Cardiac muscle cell (in vitro differentiated cells and primary cell): ENCODE measurements around the gene RPLP1. TPM values are rescaled to one million over a fixed set of nuclear protein-coding genes. Genes with fewer than 3 reads are reported as not detected.

Experiments
- DNase-seq, 2 donors: peaks; one replicate each; pipeline versions ENCODE4 v3.0.0 to v3.0.0-alpha.2; 2010 to 2017; ENCODE audit warnings: low read depth in 1 of 2, low spot score in 1 of 2
- H3K27ac ChIP-seq: fragments of 200-600 bp; sonication (generic); 2 replicates; pipeline ENCODE4 v1.5.1; 2016
- H3K27me3 ChIP-seq: fragments of 200-600 bp; sonication (generic); 2 replicates; pipeline ENCODE4 v1.6.0; 2016; ENCODE audit warnings: control low read depth
- H3K36me3 ChIP-seq: fragments of 200-600 bp; sonication (generic); 2 replicates; pipeline ENCODE4 v1.5.1; 2016; ENCODE audit warnings: control low read depth
- H3K4me1 ChIP-seq: fragments of 200-600 bp; sonication (generic); 2 replicates; pipeline ENCODE4 v1.8.1; 2017; ENCODE audit warnings: low read depth, mild to moderate bottlenecking, mixed run types
- H3K4me3 ChIP-seq: fragments of 200-600 bp; sonication (generic); 2 replicates; pipeline ENCODE4 v1.5.1; 2016; ENCODE audit warnings: mild to moderate bottlenecking
- H3K9me3 ChIP-seq: fragments of 200-600 bp; sonication (generic); 2 replicates; pipeline ENCODE4 v1.5.1; 2017; ENCODE audit warnings: low read depth, mild to moderate bottlenecking, control low read depth
- polyA plus RNA-seq: library from polyadenylated mRNA; unstranded; fragments of >200 nt; fragmentation: Nextera tagmentation; extraction: Ambion mirVana; gene quantifications from 2 replicates; pipeline ENCODE4 v1.2.1, GENCODE V29; 2016
- total RNA-seq: library from RNA; depleted of rRNA; stranded (reverse); fragments of >200 nt; gene quantifications from 2 replicates; pipeline ENCODE4 v1.2.3, GENCODE V29; 2016
- TF ChIP-seq, protein P1 (sequence below): IDR thresholded peaks from 2 replicates; pipeline ENCODE4 v1.5.1; 2012; ENCODE audit warnings: low read depth, mild to moderate bottlenecking, low read length

The RPLP1 gene
- total RNA-seq (303 and 361 TPM in 2 replicates), polyA plus RNA-seq (967 and 994 TPM in 2 replicates)

DNA sequence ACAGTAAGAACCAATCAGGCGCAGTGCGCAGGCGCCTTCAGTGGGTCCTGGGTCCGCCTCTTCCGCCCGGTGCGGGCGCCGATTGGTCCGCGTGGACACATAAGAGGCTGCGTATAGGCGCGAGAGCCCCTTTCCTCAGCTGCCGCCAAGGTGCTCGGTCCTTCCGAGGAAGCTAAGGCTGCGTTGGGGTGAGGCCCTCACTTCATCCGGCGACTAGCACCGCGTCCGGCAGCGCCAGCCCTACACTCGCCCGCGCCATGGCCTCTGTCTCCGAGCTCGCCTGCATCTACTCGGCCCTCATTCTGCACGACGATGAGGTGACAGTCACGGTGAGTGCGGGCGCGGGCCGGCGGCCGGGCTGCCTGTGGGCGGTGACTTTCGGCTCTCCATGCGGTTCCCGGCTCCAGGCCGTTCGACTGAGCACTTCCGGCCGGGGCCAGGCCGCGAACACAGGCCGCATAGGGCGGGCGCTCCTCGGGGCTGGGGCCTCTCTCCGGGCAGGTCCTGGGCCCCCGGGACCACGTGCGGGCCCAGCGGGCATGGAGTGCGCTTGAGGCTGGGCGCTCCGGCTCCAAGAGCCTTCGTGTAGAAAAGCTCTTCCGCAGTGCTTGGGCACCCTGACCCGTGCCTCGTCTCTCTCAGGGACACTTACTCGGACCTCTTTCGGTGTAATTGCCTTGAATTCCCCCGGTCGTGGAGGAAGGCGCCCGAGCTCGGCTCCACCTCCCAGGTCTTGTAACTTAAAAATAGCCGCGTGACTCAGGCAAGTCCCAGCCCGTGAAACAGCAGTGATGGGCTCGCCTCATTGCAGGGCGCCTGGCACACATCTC lies at the start of gene RPLP1:
RPLP1 (plus strand) TSS at position 127 of the 830 bp plus-strand sequence; CDS start at position 258, 131 bp downstream.
- H3K9me3 ChIP-seq = no peaks in the 10 kb centered on the region
- no peaks in the 10 kb centered on the region for H3K27me3 ChIP-seq
- H3K36me3 ChIP-seq = peaks cover 19% of the 10 kb centered on the region
- TF ChIP-seq, protein P1, sequence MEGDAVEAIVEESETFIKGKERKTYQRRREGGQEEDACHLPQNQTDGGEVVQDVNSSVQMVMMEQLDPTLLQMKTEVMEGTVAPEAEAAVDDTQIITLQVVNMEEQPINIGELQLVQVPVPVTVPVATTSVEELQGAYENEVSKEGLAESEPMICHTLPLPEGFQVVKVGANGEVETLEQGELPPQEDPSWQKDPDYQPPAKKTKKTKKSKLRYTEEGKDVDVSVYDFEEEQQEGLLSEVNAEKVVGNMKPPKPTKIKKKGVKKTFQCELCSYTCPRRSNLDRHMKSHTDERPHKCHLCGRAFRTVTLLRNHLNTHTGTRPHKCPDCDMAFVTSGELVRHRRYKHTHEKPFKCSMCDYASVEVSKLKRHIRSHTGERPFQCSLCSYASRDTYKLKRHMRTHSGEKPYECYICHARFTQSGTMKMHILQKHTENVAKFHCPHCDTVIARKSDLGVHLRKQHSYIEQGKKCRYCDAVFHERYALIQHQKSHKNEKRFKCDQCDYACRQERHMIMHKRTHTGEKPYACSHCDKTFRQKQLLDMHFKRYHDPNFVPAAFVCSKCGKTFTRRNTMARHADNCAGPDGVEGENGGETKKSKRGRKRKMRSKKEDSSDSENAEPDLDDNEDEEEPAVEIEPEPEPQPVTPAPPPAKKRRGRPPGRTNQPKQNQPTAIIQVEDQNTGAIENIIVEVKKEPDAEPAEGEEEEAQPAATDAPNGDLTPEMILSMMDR = no peak
- DNase-seq = peak; percentile 97
- peaks cover 20% of the 10 kb centered on the region for H3K4me1 ChIP-seq
- H3K4me3 ChIP-seq = peak within 1 kb of the TSS; percentile 91
- H3K27ac ChIP-seq = peak within 1 kb of the TSS; percentile 95

DNA sequence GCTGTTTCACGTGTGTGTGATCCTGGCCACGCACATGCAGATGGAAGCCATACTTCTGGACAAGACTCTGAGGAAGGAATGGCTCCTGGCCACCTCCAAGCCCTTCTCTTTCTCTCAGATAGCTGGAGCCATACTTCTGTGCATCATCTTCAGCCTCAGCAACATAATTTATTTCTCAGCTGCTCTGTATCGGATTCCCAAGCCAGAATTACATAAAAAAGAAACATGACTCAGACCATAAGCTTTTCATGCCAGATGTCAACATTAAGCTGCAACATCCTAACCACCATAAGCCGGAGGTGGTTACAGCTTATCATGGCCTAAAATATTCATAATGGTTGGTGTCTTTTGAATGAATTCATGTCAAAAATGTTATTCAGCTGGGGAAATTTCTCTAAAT lies 49.0 kb upstream of the RPLP1 start:
- H3K4me1 ChIP-seq = no peaks in the 10 kb centered on the region
- H3K9me3 ChIP-seq = no peaks in the 10 kb centered on the region
- no peak overlapping the region for H3K4me3 ChIP-seq
- H3K27me3 ChIP-seq = no peaks in the 10 kb centered on the region
- H3K36me3 ChIP-seq = no peaks in the 10 kb centered on the region
- H3K27ac ChIP-seq = no peak overlapping the region
- DNase-seq = peak in 1 of 2 donors; percentile 86
- TF ChIP-seq, protein P1 = no peak

DNA sequence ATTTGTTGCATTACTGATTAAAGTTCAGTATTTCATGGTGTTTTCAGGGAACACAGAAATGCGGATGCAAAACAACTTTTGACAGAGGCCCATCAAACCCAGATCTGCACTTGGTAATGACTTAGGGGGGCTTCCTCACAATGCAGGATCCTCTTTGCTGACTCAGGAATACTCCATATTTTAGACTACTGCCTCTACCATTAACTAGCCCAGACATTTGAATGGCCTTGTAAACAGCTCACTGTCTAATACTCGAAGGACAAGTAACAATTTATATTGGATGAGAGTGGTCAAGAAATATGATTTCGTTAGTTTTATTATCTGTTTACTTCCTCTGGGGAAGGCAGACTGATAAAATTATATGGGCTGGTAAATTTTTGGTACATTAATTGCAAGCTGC lies 47.5 kb upstream of the RPLP1 start:
- H3K27me3 ChIP-seq = no peaks in the 10 kb centered on the region
- TF ChIP-seq, protein P1 = no peak
- H3K4me1 ChIP-seq = no peaks in the 10 kb centered on the region
- no peaks in the 10 kb centered on the region for H3K9me3 ChIP-seq
- no peaks in the 10 kb centered on the region for H3K36me3 ChIP-seq
- DNase-seq = no peak
- no peak overlapping the region for H3K27ac ChIP-seq
- no peak overlapping the region for H3K4me3 ChIP-seq

DNA sequence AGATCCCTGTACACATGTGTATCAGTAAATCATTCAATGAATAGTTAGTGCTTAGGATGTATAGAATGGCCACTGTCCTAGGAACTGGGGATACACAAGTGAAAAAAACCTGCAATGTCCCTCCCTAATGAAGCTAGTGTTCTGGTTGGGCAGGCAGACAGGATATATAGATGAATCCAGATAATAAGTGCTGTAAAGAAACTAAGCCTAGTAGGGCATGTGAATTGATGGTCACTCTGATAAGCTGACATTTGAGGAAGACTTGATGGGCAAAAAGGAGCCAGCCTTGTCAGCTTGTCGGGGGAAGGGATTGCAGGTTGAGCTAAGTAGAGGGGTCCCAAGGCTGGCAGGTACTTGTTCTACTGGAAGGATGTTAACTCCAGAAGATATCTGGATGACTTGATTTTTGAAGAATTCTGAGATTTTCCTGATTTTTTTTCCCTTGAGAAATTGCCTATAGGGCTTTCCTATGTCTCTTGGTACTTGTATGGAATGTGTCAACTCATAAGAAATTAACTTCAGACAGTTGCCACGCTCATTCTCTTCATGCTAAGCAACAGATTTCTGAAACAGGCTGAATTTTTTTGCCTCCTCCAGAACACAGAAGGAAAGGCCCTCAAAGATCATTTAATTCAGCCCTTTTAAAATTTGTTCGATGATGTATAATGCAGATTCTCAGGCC lies 44.8 kb upstream of the RPLP1 start:
- Histone ChIP-seq H3K36me3 (no peaks in the 10 kb centered on the region), H3K27ac (no peak overlapping the region), H3K4me1 (no peaks in the 10 kb centered on the region), H3K27me3 (no peaks in the 10 kb centered on the region), H3K4me3 (no peak overlapping the region), H3K9me3 (no peaks in the 10 kb centered on the region)
- TF ChIP-seq, protein P1 = no peak
- no peak for DNase-seq

DNA sequence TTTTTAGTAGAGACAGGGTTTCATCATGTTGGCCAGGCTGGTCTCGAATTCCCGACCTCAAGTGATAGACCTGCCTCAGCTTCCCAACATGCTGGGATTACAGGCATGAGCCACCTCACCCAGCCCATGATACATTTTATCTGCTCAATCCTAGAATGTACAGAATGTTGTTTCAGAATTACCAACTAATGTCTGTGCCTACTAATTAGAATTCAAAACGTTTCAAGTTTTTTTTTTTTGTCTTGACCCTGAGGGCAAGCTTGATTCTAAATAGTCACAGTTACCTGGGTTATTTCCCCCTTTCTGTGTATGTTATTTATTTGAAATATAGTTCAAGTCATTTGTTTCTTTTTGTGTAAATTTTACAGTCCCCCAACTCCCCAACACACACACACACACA lies 43.8 kb upstream of the RPLP1 start:
- no peaks in the 10 kb centered on the region for H3K36me3 ChIP-seq
- no peak overlapping the region for H3K4me3 ChIP-seq

More for the DNA sequence above, 43.8 kb upstream of the RPLP1 start:
- Histone ChIP-seq H3K9me3 (no peaks in the 10 kb centered on the region), H3K27me3 (no peaks in the 10 kb centered on the region), H3K4me1 (no peaks in the 10 kb centered on the region), H3K27ac (no peak overlapping the region)
- TF ChIP-seq, protein P1 = no peak
- no peak for DNase-seq
